SU-DHL-6 (cell line): ENCODE measurements around the gene E2F6.

Source experiments
- EZH2phosphoT487 ChIP-seq: fragments of 200-600 bp; sonication (generic), shearing (Covaris generic); conservative IDR thresholded peaks from 2 replicates; pipeline ENCODE4 v1.6.1; 2018; ENCODE audit warnings: mild to moderate bottlenecking, antibody characterized with exemption, low read length, moderate library complexity, mixed read lengths
- TF ChIP-seq, protein P1 (sequence below): fragments of 200-600 bp; sonication (generic); IDR thresholded peaks from one replicate; pipeline ENCODE4 v1.5.1; 2017; ENCODE audit warnings: antibody characterized with exemption, mild to moderate bottlenecking, low read length, moderate library complexity; ENCODE audit not compliant: insufficient read depth, poor library complexity, severe bottlenecking

DNA sequence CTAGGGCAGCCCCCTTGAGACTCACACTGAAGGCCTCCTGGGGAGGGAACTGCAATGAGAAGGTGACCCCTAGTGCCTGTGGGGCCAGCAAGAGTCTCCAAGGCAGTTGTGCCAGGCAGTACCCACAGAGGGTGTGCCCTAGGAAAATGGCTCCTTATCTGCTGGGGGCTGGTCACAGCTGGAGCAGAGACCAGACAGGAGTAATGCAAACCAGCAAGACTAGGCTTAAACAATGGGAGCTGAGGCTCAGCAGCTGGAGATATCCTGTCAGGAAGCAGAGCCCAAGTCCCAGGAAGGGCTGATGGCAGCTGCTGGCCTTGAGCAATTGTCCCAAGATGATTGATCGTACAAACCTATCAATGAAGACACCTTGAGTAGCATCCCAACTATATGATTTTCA, 26.8 kb upstream of the E2F6 start:
- TF ChIP-seq, protein P1, sequence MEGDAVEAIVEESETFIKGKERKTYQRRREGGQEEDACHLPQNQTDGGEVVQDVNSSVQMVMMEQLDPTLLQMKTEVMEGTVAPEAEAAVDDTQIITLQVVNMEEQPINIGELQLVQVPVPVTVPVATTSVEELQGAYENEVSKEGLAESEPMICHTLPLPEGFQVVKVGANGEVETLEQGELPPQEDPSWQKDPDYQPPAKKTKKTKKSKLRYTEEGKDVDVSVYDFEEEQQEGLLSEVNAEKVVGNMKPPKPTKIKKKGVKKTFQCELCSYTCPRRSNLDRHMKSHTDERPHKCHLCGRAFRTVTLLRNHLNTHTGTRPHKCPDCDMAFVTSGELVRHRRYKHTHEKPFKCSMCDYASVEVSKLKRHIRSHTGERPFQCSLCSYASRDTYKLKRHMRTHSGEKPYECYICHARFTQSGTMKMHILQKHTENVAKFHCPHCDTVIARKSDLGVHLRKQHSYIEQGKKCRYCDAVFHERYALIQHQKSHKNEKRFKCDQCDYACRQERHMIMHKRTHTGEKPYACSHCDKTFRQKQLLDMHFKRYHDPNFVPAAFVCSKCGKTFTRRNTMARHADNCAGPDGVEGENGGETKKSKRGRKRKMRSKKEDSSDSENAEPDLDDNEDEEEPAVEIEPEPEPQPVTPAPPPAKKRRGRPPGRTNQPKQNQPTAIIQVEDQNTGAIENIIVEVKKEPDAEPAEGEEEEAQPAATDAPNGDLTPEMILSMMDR: no peak
- no peak for TF ChIP-seq EZH2phosphoT487
